Fibroblast of skin of abdomen (primary cell): ENCODE measurements around the gene EME1.

ENCODE experiments used
- DNase-seq: peaks from one replicate; pipeline ENCODE4 v3.0.0-alpha.2; 2013

Gene EME1

GRCh38 chr17:50347894-50348291, 25.1 kb upstream of the EME1 start:
- DNase-seq: no peak

DNA sequence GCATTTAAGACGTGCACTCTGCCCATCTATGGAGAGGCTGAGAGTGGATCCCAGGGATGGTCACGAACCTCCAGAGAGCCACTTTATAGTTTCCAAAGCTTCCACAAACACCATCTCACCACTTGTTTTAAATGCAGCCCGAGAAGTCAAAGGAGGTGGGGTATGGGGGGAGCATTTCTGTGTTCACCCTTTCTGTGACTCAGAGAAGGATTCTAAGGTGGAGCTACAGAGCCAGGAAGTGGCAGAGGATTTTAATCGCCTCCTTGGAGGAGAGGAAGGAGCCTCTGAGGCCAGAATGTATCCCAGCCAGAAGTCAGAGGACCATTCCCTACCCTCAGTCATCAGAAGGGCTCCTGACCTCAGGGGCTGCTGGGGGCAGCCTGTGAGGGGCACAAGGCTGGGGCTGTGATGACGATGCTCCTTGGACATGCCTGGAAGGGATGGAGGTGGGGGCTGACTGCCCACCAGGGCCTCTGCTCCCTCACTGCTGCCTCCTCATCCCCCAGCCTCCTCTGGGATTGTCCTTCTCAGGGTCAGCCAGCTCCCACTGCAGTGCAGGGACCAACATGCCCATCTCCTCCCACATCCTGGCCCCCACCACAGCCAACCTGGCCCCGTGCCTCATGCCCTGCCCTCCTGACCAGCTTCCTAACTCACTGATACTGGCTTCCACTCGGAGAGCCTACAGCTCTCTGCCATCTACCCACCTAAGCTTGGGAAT, 24.3 kb upstream of the EME1 start:
- DNase-seq: peak; percentile 43

- DNase-seq: no peak
Measured at GRCh38 chr17:50349243-50349600, 23.8 kb upstream of the EME1 start.

GRCh38 chr17:50350733-50351132, 22.3 kb upstream of the EME1 start:
- no peak for DNase-seq

GRCh38 chr17:50352072-50352692, 20.8 kb upstream of the EME1 start:
- DNase-seq: no peak

GRCh38 chr17:50352693-50353599, 20.1 kb upstream of the EME1 start:
- DNase-seq: no peak

GRCh38 chr17:50353600-50354195, 19.3 kb upstream of the EME1 start:
- no peak for DNase-seq

- no peak for DNase-seq
Measured at GRCh38 chr17:50354198-50354597, 18.8 kb upstream of the EME1 start.

DNA sequence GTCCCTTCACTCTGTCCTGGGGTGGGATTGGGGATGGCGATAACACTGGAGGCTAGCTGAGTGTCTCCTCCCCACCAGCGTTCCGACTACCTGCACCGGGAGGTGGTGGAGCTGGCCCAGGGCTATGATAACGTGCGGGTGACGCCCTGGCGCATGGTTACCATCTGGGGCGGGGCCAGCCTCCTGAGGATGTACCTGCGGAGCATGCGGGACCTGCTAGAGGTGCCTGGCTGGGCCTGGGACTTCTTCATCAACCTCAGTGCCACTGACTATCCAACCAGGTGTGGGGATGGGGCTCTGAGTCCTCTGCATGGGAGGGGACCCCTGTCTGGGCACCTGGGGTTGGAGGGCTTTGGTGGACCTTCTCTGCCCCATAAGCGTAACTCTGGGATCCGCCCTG, 18.3 kb upstream of the EME1 start:
- DNase-seq: no peak

DNA sequence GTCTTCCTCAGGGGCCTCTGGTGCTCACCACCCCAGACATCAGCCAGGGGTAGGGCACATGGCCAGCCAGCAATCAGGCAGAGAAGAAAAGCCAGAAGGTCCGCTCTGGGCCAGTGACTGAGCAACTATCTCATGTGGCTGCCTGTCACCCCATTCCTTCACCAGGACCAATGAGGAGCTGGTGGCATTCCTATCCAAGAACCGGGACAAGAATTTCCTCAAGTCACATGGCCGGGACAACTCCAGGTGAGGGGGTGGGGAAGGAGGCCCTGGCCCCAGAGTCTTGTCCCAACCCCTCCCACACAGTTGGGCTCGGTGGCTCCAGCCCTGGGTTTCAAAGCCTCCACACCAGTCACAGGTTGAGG, 17.7 kb upstream of the EME1 start:
- no peak for DNase-seq

- DNase-seq: no peak
Measured at GRCh38 chr17:50355701-50356341, 17.2 kb upstream of the EME1 start.

DNA sequence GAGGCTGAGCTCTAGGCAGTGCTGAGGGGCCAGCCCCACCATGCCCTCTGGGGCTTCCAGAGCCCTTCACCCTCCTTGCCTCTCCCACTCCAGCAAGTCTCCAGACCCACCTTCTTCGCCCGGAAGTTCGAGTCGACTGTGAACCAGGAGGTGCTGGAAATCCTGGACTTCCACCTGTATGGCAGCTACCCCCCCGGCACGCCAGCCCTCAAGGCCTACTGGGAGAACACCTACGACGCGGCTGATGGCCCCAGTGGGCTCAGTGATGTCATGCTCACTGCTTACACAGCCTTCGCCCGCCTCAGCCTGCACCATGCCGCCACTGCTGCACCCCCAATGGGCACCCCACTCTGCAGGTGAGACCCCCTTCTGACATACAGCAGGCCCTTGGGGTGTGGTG, 16.6 kb upstream of the EME1 start:
- no peak for DNase-seq

- no peak for DNase-seq
Measured at GRCh38 chr17:50356892-50357510, 16.0 kb upstream of the EME1 start.

DNA sequence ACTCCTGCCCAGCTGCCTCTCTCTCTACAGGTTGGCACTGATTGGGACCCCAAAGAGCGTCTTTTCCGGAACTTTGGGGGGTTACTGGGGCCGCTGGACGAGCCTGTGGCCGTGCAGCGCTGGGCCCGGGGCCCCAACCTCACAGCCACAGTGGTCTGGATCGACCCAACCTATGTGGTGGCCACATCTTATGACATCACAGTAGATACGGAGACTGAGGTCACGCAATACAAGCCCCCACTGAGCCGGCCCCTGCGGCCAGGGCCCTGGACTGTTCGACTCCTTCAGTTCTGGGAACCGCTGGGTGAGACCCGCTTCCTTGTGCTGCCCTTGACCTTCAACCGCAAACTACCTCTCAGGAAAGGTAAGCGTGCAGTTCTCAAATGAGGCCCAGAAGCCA, 14.9 kb upstream of the EME1 start:
- no peak for DNase-seq

DNA sequence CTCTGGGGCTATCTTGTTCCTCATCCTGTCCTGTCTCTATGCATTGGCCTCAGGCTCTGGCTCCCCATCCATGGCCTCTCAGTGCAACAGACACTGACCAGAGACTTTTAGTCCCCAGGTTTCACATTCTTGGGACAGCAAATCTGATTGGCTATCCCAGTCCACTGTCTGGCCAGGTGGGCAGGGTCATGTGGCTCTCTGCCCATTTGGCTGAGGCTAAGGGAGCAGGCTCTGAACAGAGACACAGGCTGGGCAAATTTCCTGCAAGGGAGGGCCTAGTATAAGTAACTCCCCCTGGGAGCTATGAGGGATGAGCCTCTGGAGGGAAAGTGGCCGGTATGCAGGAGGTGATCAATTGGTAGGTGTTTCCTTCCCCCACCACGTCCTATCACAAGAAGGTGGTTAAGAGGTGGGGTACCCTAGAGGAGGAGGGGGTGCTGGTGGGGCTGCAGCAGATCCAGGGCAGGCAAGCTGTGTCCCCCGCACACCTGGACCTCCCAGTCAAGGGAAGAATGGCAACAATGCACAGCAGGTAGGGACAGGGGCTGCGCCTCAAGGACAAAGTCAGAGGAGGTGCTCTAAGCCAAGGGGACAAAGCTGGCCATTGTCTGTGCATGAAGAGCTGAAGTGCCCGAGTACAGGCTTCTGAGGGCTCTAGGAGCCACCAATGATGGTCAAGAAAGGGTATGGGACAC, 13.9 kb upstream of the EME1 start:
- DNase-seq: no peak

GRCh38 chr17:50359998-50360461, 13.0 kb upstream of the EME1 start:
- no peak for DNase-seq

GRCh38 chr17:50360486-50361115, 12.4 kb upstream of the EME1 start:
- DNase-seq: no peak

GRCh38 chr17:50361561-50362480, 11.2 kb upstream of the EME1 start:
- peak; percentile 59 for DNase-seq

GRCh38 chr17:50362661-50363060, 10.4 kb upstream of the EME1 start:
- no peak for DNase-seq
